ENCODE measurements around the gene CAPN2.

CAPN2 gene

GRCh38 chr1:223717123-223717522 lies 4.8 kb downstream of the CAPN2 start:
- H3K4me3 ChIP-seq (ENCODE audit: control insufficient read depth, low read depth, low read length) = no peak overlapping the region
- TF ChIP-seq, protein P1, sequence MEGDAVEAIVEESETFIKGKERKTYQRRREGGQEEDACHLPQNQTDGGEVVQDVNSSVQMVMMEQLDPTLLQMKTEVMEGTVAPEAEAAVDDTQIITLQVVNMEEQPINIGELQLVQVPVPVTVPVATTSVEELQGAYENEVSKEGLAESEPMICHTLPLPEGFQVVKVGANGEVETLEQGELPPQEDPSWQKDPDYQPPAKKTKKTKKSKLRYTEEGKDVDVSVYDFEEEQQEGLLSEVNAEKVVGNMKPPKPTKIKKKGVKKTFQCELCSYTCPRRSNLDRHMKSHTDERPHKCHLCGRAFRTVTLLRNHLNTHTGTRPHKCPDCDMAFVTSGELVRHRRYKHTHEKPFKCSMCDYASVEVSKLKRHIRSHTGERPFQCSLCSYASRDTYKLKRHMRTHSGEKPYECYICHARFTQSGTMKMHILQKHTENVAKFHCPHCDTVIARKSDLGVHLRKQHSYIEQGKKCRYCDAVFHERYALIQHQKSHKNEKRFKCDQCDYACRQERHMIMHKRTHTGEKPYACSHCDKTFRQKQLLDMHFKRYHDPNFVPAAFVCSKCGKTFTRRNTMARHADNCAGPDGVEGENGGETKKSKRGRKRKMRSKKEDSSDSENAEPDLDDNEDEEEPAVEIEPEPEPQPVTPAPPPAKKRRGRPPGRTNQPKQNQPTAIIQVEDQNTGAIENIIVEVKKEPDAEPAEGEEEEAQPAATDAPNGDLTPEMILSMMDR (IDR thresholded peaks at IDR 0.05; ENCODE audit: control insufficient read depth, insufficient read depth, low read depth, low read length, missing control alignments) = no peak

GRCh38 chr1:223717695-223718363 lies 5.5 kb downstream of the CAPN2 start:
- TF ChIP-seq, protein P1 (IDR thresholded peaks at IDR 0.05; ENCODE audit: control insufficient read depth, insufficient read depth, low read depth, low read length, missing control alignments) = no peak
- no peak for DNase-seq (ENCODE audit: low read depth)
- H3K4me3 ChIP-seq (ENCODE audit: control insufficient read depth, low read depth, low read length) = no peak overlapping the region

More at GRCh38 chr1:223717123-223717522, 4.8 kb downstream of the CAPN2 start:
- no peak for DNase-seq (ENCODE audit: low read depth)

DNA sequence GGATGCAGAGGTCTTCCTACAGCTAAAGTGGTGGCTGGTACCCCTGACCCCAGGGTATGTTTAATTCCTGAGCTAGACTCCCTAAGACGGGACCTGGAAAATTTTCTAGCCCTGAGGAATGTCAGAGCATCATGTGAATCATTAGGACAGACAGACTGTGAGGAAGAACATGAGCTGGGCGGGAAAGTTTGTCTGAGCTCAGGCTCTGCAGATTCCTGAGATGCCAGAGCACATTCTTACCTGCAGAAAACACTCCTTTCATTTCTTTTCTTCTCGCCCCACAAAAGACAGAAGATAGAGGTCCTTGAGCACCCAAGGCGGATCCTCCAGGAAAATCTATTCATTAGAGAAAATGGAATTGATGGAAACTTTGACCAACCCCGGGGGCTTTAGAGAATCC lies 6.5 kb downstream of the CAPN2 start:
- TF ChIP-seq, protein P1 (IDR thresholded peaks at IDR 0.05; ENCODE audit: control insufficient read depth, insufficient read depth, low read depth, low read length, missing control alignments) = no peak
- H3K4me3 ChIP-seq (ENCODE audit: control insufficient read depth, low read depth, low read length) = no peak overlapping the region
- no peak for DNase-seq (ENCODE audit: low read depth)

DNA sequence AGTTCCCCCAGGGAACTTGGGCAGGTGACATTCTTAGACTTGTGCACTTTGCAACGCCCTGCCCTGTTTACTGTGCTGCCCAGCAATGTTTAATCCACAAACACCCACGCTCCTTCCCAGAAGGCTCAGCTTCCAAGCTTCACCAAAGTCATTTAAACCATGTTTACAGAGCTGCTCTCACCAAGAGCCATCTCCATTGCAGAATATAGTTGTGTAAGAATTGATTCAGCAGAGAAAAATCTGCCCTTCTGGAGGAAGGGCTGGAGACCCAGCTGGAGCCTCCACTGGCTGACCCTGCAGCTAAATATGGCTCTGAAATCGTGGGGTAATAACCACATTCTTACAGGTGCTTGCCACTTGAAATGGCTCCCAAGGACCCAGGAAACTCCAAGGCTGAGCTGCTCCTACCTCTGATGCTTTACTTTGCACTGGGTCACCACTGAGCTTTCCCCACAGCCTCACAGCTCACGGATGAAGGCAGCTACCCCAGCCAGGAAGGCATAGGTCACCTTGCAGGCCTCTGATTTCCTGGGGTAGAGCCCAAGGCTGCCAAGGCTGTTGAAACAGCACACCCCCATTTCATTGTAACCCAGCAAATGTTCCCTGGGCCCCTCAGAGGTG lies 8.7 kb downstream of the CAPN2 start:
- peak; percentile 82 for DNase-seq (ENCODE audit: low read depth)
- TF ChIP-seq, protein P1 (IDR thresholded peaks at IDR 0.05; ENCODE audit: control insufficient read depth, insufficient read depth, low read depth, low read length, missing control alignments) = no peak
- H3K4me3 ChIP-seq (ENCODE audit: control insufficient read depth, low read depth, low read length) = no peak overlapping the region

DNA sequence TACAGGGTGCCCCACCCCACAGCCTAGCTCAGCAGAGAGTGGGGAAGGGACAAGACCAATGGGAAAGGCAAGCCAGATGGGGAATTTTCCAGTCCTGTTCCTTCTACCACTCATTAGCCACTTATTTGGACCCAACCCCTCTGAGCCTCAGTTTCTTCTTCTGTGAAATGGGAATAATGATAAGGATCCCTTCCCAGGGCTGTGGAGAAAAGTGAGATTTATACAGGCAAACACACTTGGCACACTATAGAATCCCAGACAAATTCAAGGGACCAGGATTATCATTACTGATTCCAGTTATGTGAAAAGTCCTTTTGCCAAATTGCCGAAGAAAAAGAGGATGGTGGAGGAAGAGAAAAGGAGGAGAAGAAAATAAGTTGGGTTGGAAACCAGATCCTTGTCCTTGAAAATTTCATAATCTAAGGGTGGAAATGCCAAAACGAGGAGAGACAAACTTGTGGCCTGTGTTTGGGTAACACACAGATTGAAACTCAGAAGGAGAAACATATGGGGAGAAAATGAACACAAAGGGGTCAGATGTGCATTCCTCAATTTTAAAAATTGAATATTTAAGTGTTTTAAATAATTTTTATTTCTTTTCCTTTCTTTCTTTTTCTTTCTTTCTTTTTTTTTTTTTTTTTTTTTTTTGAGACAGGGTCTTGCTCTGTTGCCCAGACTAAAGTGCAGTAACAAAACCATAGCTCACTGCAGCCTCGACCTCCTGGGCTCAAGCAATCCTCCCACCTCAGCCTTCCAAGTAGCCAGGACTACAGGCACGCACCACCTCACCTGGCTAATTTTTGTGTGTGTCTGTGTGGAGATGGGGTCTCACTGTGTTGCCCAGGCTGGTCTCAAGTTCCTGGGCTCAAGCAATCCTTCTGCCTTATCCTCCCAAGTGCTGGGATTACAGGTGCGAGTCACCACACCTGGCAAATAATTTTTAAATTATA lies 9.6 kb downstream of the CAPN2 start:
- no peak for DNase-seq (ENCODE audit: low read depth)
- TF ChIP-seq, protein P1 (IDR thresholded peaks at IDR 0.05; ENCODE audit: control insufficient read depth, insufficient read depth, low read depth, low read length, missing control alignments) = no peak
- no peak overlapping the region for H3K4me3 ChIP-seq (ENCODE audit: control insufficient read depth, low read depth, low read length)

GRCh38 chr1:223723351-223723904 lies 11.1 kb downstream of the CAPN2 start:
- TF ChIP-seq, protein P1 (IDR thresholded peaks at IDR 0.05; ENCODE audit: control insufficient read depth, insufficient read depth, low read depth, low read length, missing control alignments) = no peak
- DNase-seq (ENCODE audit: low read depth) = no peak
- H3K4me3 ChIP-seq (ENCODE audit: control insufficient read depth, low read depth, low read length) = no peak overlapping the region
